Aorta (tissue), 5 donors: ENCODE results near the gene UNC93A. TPM values are rescaled to one million over a fixed set of nuclear protein-coding genes. Genes with fewer than 3 reads are reported as not detected.
A peak's percentile ranks its signal among the peaks of the same experiment; 100 is the strongest.

Experiments
- ATAC-seq: fragments of 200-7000 bp; cut with Tn5 transposase; one replicate; pipeline ENCODE4 v1.9.1; 2022; ENCODE audit warnings: moderate library complexity; ENCODE audit not compliant: low FRiP score
- DNase-seq, 2 donors: peaks; one replicate each; pipeline ENCODE4 v3.0.0-alpha.2; 2020
- H3K27ac ChIP-seq, 2 donors: one replicate each; pipeline ENCODE4 v1.5.1; 2013; ENCODE audit warnings: low read length in 2 of 2, mild to moderate bottlenecking in 2 of 2, moderate library complexity in 2 of 2, control low read depth in 1 of 2, inconsistent platforms in 1 of 2, low read depth in 1 of 2
- H3K27me3 ChIP-seq, 2 donors: one replicate each; pipeline ENCODE4 v1.6.1; 2013; ENCODE audit warnings: control low read depth in 1 of 2, low read length in 1 of 2, mild to moderate bottlenecking in 1 of 2, moderate library complexity in 1 of 2; ENCODE audit not compliant: insufficient read depth in 2 of 2, control insufficient read depth in 1 of 2
- H3K36me3 ChIP-seq, 2 donors: one replicate each; pipeline ENCODE4 v1.6.1; 2013; ENCODE audit warnings: control low read depth in 1 of 2, low read length in 1 of 2, mild to moderate bottlenecking in 1 of 2; ENCODE audit not compliant: insufficient read depth in 2 of 2, control insufficient read depth in 1 of 2
- H3K4me1 ChIP-seq, 2 donors: one replicate each; pipeline ENCODE4 v1.6.1; 2013; ENCODE audit warnings: low read length in 2 of 2, control low read depth in 1 of 2, mild to moderate bottlenecking in 1 of 2, moderate library complexity in 1 of 2; ENCODE audit not compliant: insufficient read depth in 2 of 2, control insufficient read depth in 1 of 2
- H3K4me3 ChIP-seq, 2 donors: one replicate each; pipeline ENCODE4 v1.5.1; 2013; ENCODE audit warnings: low read length in 2 of 2, control low read depth in 1 of 2, mild to moderate bottlenecking in 1 of 2
- H3K9me3 ChIP-seq: one replicate; pipeline ENCODE4 v1.6.1; 2013; ENCODE audit warnings: mild to moderate bottlenecking, low read length; ENCODE audit not compliant: control insufficient read depth
- WGBS, 2 donors: extraction: QIAGEN DNeasy Blood & Tissue Kit; methylation state at CpG; one replicate each; pipeline ENCODE4 v1.1.7; 2013; 5-methylcytosine and 5-hydroxymethylcytosine counted together
- intact Hi-C, 2 donors: fragments of 100-400 bp; cut with DNase I; formaldehyde crosslinking; loops; one replicate each; pipeline versions ENCODE4 v1.14.2 to v1.15.0; 2022
- polyA plus RNA-seq, 2 donors: library from polyadenylated mRNA; stranded (reverse); fragments of 200-250 nt; gene quantifications; one replicate each; pipeline ENCODE4 v1.2.3, GENCODE V29; 2013
- total RNA-seq, 2 donors: library from RNA; stranded (reverse); fragmentation: NEBNext Ultra II Directional; extraction: Animal tissue kit (Norgen Biotek cat#: 25700); gene quantifications; one replicate each; pipeline ENCODE4 v1.2.1, GENCODE V29; 2021
- donor health status: healthy with polysubstance abuse.
- donor health status: Bipolar disorder and iron deficiency.
- donor health status: DM: no; HTN: no; CAD: no.
- donor health status: DM: no; HTN: no; CAD: no.
- donor health status: DM: yes; HTN: yes; CAD: no.

The UNC93A gene
- total and polyA plus RNA-seq, 4 donors = not detected

DNA sequence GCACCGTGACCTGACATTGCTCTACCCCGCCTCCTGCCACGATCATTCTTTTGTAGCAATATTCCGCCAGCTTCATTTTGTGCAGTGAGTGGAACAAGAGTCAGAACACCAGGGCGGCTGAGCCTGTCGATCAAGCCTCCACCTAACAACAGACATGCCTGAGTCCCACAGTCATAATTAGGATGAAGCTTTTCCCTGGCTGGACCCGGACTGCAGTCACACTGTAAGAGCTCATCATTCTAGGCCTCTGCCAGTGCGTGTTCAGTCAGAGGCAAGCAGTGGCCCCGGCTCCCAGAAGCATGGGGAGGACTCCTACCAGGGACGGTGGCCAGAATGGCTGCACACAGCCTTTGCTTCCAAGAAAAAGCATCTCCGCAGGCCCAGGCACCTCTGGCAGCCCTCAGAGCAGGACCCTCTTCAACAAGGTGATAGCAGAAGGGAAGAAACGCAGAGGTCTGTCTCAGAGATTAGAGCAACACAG lies 23.2 kb upstream of the UNC93A start:
- no peaks in the 10 kb centered on the region for H3K36me3 ChIP-seq
- intact Hi-C loops = no loop called here

DNA sequence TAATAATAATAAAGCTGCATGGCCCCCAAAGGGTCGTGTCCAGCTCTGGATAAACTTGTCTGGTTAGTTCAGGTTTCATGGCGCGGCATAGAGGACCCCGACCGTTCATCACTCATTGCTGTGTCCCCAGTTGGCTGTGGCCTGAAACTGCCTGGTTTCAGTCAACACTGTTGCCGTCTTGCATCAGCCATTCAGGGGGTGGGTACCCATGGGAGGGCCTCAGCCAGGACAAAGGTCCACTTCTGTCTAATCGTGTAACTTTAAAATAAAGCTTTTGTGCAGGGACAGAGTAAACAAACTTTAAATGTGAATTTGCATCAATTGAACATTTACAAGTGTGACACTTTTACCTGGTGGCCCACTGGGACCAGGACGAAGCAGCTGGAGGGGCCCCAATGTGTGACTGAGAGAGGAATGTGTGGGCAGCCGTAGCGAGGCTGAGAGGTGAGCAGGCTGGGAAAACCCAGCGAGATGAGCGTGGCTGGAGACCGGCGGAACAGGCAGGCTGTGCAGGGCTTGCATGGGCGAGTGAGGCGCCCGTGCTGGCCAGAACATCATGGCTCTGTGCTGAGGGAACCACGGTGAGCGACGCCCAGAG lies 22.3 kb upstream of the UNC93A start:
- DNase-seq (no peak), ATAC-seq (no peak)
- Histone ChIP-seq H3K27ac (no peak overlapping the region), H3K4me3 (no peak overlapping the region), H3K27me3 (no peaks in the 10 kb centered on the region), H3K9me3 (no peaks in the 10 kb centered on the region), H3K4me1 (no peaks in the 10 kb centered on the region), H3K36me3 (no peaks in the 10 kb centered on the region)
- 72 to 75% methylated on average over 20 of the region's 20 CpGs for WGBS, 2 donors
- intact Hi-C loops = no loop called here

More for the DNA sequence above, 23.2 kb upstream of the UNC93A start:
- H3K27me3 ChIP-seq = no peaks in the 10 kb centered on the region
- no peak for DNase-seq
- H3K27ac ChIP-seq = no peak overlapping the region
- H3K9me3 ChIP-seq = no peaks in the 10 kb centered on the region
- H3K4me1 ChIP-seq = no peaks in the 10 kb centered on the region
- ATAC-seq = no peak
- 89 to 91% methylated on average over 12 of the region's 12 CpGs for WGBS, 2 donors
- H3K4me3 ChIP-seq = no peak overlapping the region

DNA sequence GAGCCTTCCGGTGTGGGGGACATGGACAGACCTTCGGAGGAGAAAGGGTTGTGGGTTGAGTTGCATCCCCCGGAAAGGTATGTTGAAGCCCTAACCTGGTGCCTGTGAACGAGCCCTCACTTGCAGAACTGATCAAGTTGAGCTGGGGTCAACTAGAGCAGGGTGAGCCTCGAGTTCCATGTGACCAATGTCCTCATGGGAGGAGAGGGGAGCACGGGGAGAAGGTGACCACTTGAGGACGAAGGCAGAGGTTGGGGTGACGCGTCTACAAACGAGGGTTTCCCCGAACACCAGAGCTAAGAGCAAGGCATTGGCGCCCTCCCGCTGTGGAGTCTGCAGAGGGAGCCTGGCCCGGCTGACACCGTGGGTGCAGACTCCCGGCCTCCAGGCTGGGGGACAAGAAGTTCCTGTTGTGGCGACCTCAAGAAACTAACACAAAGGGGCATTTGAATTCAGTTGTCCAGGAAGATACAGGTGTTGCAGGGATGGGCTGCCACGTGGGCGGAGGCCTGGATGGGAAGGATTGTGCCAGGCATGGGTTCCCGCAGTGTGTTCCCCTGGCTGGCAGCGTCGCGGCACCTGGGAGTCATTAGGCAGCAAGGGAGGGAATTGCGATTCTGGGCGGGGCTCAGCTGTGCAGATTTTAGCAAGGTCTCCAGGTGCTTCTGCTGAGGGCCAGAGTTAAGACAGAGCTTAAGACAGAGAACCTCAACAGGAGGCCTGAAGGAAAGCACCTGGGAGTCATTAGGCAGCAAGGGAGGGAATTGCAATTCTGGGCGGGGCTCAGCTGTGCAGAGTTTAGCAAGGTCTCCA lies 20.4 kb upstream of the UNC93A start:
- Histone ChIP-seq H3K4me1 (no peaks in the 10 kb centered on the region), H3K36me3 (no peaks in the 10 kb centered on the region), H3K9me3 (no peaks in the 10 kb centered on the region), H3K27ac (no peak overlapping the region), H3K4me3 (no peak overlapping the region), H3K27me3 (no peaks in the 10 kb centered on the region)
- ATAC-seq (no peak), DNase-seq (peak in 1 of 2 donors; percentile 74)
- 91 to 92% methylated on average over 26 of the region's 26 CpGs for WGBS, 2 donors
- intact Hi-C loops = no loop called here

DNA sequence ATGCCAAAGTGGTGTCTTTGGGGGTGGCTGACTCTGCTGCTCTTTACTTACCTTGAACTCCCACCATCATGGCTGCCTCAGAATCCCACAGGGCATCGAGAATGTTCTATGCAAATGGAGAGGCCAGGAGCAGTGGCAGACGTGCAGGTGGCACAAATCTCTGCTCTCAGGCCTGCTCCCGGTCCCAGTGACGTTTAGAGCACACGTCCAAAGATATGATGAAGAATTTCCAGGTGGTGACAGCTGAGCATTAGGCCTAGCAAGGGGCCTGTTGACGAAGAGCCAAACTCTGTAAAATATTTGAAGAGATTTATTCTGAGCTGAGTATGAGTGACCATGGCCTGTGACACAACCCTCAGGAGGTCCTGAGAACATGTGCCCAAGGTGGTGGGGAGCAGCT lies 19.0 kb upstream of the UNC93A start:
- no peak overlapping the region for H3K4me3 ChIP-seq
- 78 to 79% methylated on average over 6 of the region's 6 CpGs for WGBS, 2 donors
- intact Hi-C loops = no loop called here

DNA sequence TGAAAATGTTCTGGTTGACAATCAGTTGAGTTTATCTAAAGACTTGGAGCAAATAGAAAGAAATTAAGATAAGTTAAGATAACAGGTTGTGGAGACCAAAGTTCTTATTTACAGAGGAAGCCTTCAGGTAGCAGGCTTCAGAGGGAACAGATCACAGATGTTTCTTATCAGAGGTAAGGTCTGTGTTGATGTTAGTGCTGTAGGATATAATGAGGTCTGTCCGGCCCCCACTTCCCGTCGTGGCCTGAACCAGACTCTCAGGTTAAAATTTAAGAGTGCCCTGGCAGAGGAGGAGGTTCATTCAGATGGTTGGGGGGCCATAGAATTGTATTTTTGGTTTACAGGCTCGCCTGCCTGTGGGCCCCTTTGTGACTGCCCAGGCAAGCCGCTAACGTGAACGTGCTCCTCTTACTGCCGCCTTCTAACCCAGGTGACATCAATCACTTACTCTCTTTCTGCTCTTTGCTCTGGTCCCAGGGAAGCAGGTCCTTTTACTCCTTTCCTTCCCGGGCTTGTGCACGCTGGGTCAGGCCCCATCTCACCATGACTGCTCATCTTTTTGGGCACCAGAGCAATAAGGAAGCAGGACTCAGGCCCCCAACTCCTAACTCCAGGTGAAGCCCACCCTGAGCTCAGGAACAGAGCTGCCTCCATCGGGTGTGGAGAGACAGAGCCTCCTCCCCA lies 18.3 kb upstream of the UNC93A start:
- ATAC-seq (no peak), DNase-seq (no peak)
- Histone ChIP-seq H3K27ac (no peak overlapping the region), H3K27me3 (no peaks in the 10 kb centered on the region), H3K4me3 (no peak overlapping the region), H3K36me3 (no peaks in the 10 kb centered on the region), H3K4me1 (no peaks in the 10 kb centered on the region), H3K9me3 (no peaks in the 10 kb centered on the region)
- intact Hi-C loops = no loop called here
- 80 to 85% methylated on average over 11 of the region's 11 CpGs for WGBS, 2 donors

More for the DNA sequence above, 19.0 kb upstream of the UNC93A start:
- no peak for ATAC-seq
- no peak overlapping the region for H3K27ac ChIP-seq
- no peaks in the 10 kb centered on the region for H3K9me3 ChIP-seq
- DNase-seq = no peak
- no peaks in the 10 kb centered on the region for H3K36me3 ChIP-seq
- H3K27me3 ChIP-seq = no peaks in the 10 kb centered on the region
- H3K4me1 ChIP-seq = no peaks in the 10 kb centered on the region

DNA sequence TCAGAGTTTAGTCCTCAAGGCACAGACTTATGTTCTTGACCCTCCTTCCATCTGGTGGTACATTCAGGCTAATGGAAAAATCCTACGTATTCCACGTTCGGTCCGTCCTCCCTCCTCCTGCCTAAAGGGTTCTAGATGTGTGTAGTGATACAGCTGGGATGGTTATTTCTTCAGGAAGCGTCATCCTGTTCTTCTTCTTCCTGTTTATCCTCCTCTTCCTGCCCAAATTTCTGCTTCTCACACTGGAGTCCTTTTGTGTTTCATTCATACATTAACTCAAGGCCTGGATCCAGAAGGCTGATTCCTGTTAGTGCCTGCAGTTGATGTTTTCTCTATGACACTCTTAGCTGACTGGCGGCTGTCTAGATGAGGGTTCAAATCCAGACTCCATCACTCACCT lies 16.8 kb upstream of the UNC93A start:
- H3K4me1 ChIP-seq = no peaks in the 10 kb centered on the region
- no peaks in the 10 kb centered on the region for H3K36me3 ChIP-seq
- no peaks in the 10 kb centered on the region for H3K9me3 ChIP-seq
- ATAC-seq = no peak
- intact Hi-C loops = no loop called here
- no peak for DNase-seq
- H3K27me3 ChIP-seq = no peaks in the 10 kb centered on the region
- 86 to 91% methylated on average over 6 of the region's 6 CpGs for WGBS, 2 donors
- no peak overlapping the region for H3K4me3 ChIP-seq
- H3K27ac ChIP-seq = no peak overlapping the region

DNA sequence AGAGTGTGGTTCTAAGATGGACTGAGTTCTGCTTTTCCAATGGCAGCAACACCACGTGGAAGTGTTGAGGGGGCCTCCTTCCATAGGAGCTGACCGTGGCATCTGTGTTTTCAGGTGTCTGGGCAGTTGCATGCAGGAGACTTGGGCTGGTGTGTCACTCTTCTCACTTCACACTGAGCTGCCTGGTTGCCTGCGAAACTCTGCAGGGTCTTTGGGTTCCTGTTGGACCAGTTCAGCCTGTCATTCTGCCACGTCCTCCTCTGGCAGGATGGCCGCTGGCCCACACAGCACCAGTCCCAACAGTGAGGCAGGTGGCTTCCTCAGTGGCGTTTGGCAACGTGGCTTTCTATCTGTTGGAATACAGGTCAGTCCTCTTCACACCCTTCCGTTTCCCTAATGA lies 16.1 kb upstream of the UNC93A start:
- no peaks in the 10 kb centered on the region for H3K4me1 ChIP-seq
- H3K36me3 ChIP-seq = no peaks in the 10 kb centered on the region
- DNase-seq (no peak), ATAC-seq (no peak)
- H3K9me3 ChIP-seq = no peaks in the 10 kb centered on the region
- no peaks in the 10 kb centered on the region for H3K27me3 ChIP-seq
- 79 to 82% methylated on average over 8 of the region's 8 CpGs for WGBS, 2 donors
- no peak overlapping the region for H3K27ac ChIP-seq
- H3K4me3 ChIP-seq = no peak overlapping the region
- intact Hi-C loops = no loop called here

DNA sequence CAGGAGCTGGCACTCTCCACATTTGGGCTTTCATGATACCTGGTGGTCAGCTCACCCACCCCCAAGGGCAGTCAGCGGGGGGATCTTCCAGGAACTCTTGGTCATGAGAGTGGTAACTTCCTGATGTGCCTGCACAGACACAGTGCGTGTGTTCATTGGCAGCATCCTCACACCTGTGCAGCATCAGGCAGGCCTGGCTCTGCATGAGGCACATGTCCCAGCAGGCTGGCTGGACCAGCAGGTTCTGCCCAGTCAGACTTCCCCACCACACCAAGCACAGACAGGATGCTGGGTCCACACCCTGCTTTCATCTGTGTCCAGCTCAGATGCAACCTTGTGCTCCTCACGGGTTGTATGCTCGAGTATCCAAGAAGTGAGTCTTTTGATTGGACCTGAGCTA lies 15.7 kb upstream of the UNC93A start:
- Histone ChIP-seq H3K4me3 (no peak overlapping the region), H3K36me3 (no peaks in the 10 kb centered on the region), H3K4me1 (no peaks in the 10 kb centered on the region), H3K27me3 (no peaks in the 10 kb centered on the region), H3K27ac (no peak overlapping the region), H3K9me3 (no peaks in the 10 kb centered on the region)
- ATAC-seq (no peak), DNase-seq (no peak)
- WGBS, 2 donors = 82 to 86% methylated on average over 4 of the region's 4 CpGs
- intact Hi-C loops = no loop called here
